IPS-18a (cell line): ENCODE measurements around the gene SLC2A4RG.

Experiments
- H3K27ac ChIP-seq: one replicate; pipeline ENCODE4 v1.5.1; 2013; ENCODE audit warnings: low read length
- H3K27me3 ChIP-seq: one replicate; pipeline ENCODE4 v1.6.1; 2013; ENCODE audit warnings: mild to moderate bottlenecking, low read length; ENCODE audit not compliant: control insufficient read depth, insufficient read depth
- H3K36me3 ChIP-seq: one replicate; pipeline ENCODE4 v1.6.1; 2013; ENCODE audit warnings: low read depth, low read length; ENCODE audit not compliant: control insufficient read depth
- H3K4me1 ChIP-seq: one replicate; pipeline ENCODE4 v1.6.1; 2013; ENCODE audit warnings: low read depth, low read length; ENCODE audit not compliant: control insufficient read depth
- H3K4me3 ChIP-seq: one replicate; pipeline ENCODE4 v1.5.1; 2013; ENCODE audit warnings: low read length
- H3K9ac ChIP-seq: one replicate; pipeline ENCODE4 v1.6.1; 2013; ENCODE audit warnings: mild to moderate bottlenecking, low read length, moderate library complexity
- H3K9me3 ChIP-seq: one replicate; pipeline ENCODE4 v1.6.1; 2013; ENCODE audit warnings: low read depth, low read length; ENCODE audit not compliant: control insufficient read depth

SLC2A4RG gene

GRCh38 chr20:63733579-63734081 is 5.9 kb upstream of the SLC2A4RG start:
- Histone ChIP-seq H3K4me1 (no peaks in the 10 kb centered on the region), H3K27ac (no peak overlapping the region), H3K36me3 (peaks cover 3% of the 10 kb centered on the region), H3K27me3 (no peaks in the 10 kb centered on the region), H3K9ac (no peak overlapping the region), H3K4me3 (no peak overlapping the region), H3K9me3 (no peaks in the 10 kb centered on the region)

DNA sequence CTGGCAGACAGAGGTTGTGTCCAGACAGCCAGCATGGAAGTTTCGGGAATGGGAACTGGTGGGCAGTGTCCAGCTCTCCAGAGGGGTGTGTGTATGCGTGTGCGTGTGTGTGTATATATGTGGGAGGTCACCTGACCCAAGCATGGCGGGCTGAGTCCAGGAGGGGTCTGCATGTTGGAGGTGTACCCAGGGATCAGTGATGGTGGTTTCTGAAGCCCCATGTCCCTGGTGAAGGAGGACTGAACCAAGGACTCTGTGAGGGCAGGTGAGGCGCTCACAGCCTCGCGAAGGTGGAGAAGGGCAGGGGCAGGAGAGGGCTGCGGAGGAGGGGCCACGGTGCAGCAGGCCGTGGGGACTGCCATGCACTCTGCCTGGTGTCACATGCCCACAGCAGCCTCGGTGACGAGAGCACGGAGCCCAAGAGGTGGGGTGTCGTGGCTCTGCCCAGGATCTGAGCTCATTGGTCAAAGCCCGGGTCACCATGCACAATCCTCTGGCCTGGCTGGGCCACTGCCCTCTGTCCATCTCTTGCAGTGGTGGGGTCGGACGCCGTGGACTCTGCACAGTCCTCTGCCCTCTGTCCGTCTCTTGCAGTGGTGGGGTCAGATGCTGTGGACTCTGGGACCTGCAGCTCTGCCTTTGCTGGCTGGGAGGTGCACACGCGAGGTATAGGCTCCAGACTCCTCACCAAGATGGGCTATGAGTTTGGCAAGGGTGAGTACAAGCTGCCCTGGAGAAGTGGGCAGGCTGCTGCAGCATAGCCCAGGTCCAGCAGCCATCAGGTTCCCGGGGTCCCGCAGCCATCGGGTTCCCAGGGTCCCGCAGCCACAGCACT is 5.2 kb upstream of the SLC2A4RG start:
- no peaks in the 10 kb centered on the region for H3K4me1 ChIP-seq
- no peak overlapping the region for H3K27ac ChIP-seq
- H3K9me3 ChIP-seq = no peaks in the 10 kb centered on the region
- H3K4me3 ChIP-seq = no peak overlapping the region
- no peak overlapping the region for H3K9ac ChIP-seq
- no peaks in the 10 kb centered on the region for H3K27me3 ChIP-seq
- peaks cover 3% of the 10 kb centered on the region for H3K36me3 ChIP-seq

GRCh38 chr20:63734946-63735858 is 4.4 kb upstream of the SLC2A4RG start:
- Histone ChIP-seq H3K27ac (no peak overlapping the region), H3K27me3 (no peaks in the 10 kb centered on the region), H3K36me3 (peaks cover 3% of the 10 kb centered on the region), H3K4me3 (no peak overlapping the region), H3K4me1 (no peaks in the 10 kb centered on the region), H3K9ac (no peak overlapping the region), H3K9me3 (no peaks in the 10 kb centered on the region)

- no peak within 1 kb of the TSS for H3K4me3 ChIP-seq
- H3K36me3 ChIP-seq = peaks cover 3% of the 10 kb centered on the region
- H3K4me1 ChIP-seq = no peaks in the 10 kb centered on the region
- no peaks in the 10 kb centered on the region for H3K27me3 ChIP-seq
- H3K27ac ChIP-seq = no peak within 1 kb of the TSS
- H3K9ac ChIP-seq = no peak within 1 kb of the TSS
- no peaks in the 10 kb centered on the region for H3K9me3 ChIP-seq
Measured at GRCh38 chr20:63735859-63736718, 3.5 kb upstream of the SLC2A4RG start, which contains the start of gene LIME1. Gene LIME1 (plus strand): TSS chr20:63736664. CDS start chr20:63737550, 886 bp downstream.

GRCh38 chr20:63736893-63737694 is 2.5 kb upstream of the SLC2A4RG start:
- Histone ChIP-seq H3K4me1 (peaks cover 4% of the 10 kb centered on the region), H3K9ac (no peak overlapping the region), H3K4me3 (no peak overlapping the region), H3K9me3 (no peaks in the 10 kb centered on the region), H3K27me3 (no peaks in the 10 kb centered on the region), H3K27ac (no peak overlapping the region), H3K36me3 (peaks cover 3% of the 10 kb centered on the region)

GRCh38 chr20:63737695-63737944 is 2.0 kb upstream of the SLC2A4RG start:
- no peak overlapping the region for H3K4me3 ChIP-seq
- no peak overlapping the region for H3K27ac ChIP-seq
- H3K9me3 ChIP-seq = no peaks in the 10 kb centered on the region
- H3K4me1 ChIP-seq = peaks cover 4% of the 10 kb centered on the region
- no peak overlapping the region for H3K9ac ChIP-seq
- peaks cover 3% of the 10 kb centered on the region for H3K36me3 ChIP-seq
- H3K27me3 ChIP-seq = no peaks in the 10 kb centered on the region

DNA sequence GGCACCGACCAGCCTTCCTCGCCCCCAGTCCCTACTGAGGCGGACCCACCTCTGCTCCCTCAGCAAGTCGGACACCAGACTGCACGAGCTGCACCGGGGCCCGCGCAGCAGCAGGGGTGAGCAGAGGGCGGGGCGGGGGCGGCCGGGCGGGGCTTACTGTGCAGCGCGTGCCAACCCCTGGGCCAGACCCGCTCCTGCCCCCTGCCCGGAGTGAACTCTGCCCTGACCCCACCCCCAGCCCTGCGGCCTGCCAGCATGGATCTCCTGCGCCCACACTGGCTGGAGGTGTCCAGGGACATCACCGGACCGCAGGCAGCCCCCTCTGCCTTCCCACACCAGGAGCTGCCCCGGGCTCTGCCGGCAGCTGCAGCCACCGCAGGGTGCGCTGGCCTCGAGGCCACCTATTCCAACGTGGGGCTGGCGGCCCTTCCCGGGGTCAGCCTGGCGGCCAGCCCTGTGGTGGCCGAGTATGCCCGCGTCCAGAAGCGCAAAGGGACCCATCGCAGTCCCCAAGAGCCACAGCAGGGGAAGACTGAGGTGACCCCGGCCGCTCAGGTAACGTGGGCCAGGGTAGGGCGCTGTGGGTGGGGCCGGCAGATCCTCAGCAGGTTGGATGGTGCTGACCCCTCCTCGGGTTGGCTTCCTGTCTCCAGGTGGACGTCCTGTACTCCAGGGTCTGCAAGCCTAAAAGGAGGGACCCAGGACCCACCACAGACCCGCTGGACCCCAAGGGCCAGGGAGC is 1.5 kb upstream of the SLC2A4RG start:
- H3K4me3 ChIP-seq = no peak overlapping the region
- H3K36me3 ChIP-seq = peaks cover 3% of the 10 kb centered on the region
- H3K9ac ChIP-seq = no peak overlapping the region
- no peaks in the 10 kb centered on the region for H3K27me3 ChIP-seq
- H3K4me1 ChIP-seq = peaks cover 4% of the 10 kb centered on the region
- no peaks in the 10 kb centered on the region for H3K9me3 ChIP-seq
- no peak overlapping the region for H3K27ac ChIP-seq

- peaks cover 5% of the 10 kb centered on the region for H3K36me3 ChIP-seq
- H3K4me1 ChIP-seq = peaks cover 4% of the 10 kb centered on the region
- no peaks in the 10 kb centered on the region for H3K27me3 ChIP-seq
- H3K4me3 ChIP-seq = peak overlapping the region; percentile 51
- H3K27ac ChIP-seq = no peak overlapping the region
- no peaks in the 10 kb centered on the region for H3K9me3 ChIP-seq
- no peak overlapping the region for H3K9ac ChIP-seq
Measured at GRCh38 chr20:63738687-63739129, 868 bp upstream of the SLC2A4RG start.

- peaks cover 5% of the 10 kb centered on the region for H3K36me3 ChIP-seq
- no peaks in the 10 kb centered on the region for H3K9me3 ChIP-seq
- H3K4me3 ChIP-seq = peak overlapping the region; percentile 75
- H3K4me1 ChIP-seq = peaks cover 4% of the 10 kb centered on the region
- no peak overlapping the region for H3K27ac ChIP-seq
- no peaks in the 10 kb centered on the region for H3K27me3 ChIP-seq
- H3K9ac ChIP-seq = peak overlapping the region; percentile 48
Measured at GRCh38 chr20:63740070-63740626, 572 bp downstream of the SLC2A4RG start.
